Measurements from ENCODE around the gene PEA15.

Gene PEA15

GRCh38 chr1:160205242-160206035 is at the start of gene PEA15:
Gene PEA15, plus strand, starts transcription at chr1:160205384. Its CDS starts 6,161 bp downstream, at chr1:160211545.
- peak; percentile 75 to 80 for DNase-seq

GRCh38 chr1:160156361-160156760 is 48.8 kb upstream of the PEA15 start:
- no peak for DNase-seq

- no peak for DNase-seq
These were observed 48.0 kb upstream of the PEA15 start for GRCh38 chr1:160157174-160157573.

- no peak for DNase-seq
These were observed 47.2 kb upstream of the PEA15 start for GRCh38 chr1:160158031-160158430.

GRCh38 chr1:160158534-160158933 is 46.6 kb upstream of the PEA15 start:
- no peak for DNase-seq

GRCh38 chr1:160159846-160160245 is 45.3 kb upstream of the PEA15 start:
- no peak for DNase-seq

- DNase-seq, result no peak
These were observed 43.0 kb upstream of the PEA15 start for GRCh38 chr1:160161965-160162705.

GRCh38 chr1:160162931-160163330 is 42.3 kb upstream of the PEA15 start:
- DNase-seq, result no peak

GRCh38 chr1:160163615-160164014 is 41.6 kb upstream of the PEA15 start:
- no peak for DNase-seq

GRCh38 chr1:160164121-160164520 is 41.1 kb upstream of the PEA15 start:
- DNase-seq, result no peak

- DNase-seq, result no peak
These were observed 38.9 kb upstream of the PEA15 start for GRCh38 chr1:160166166-160166868.

- no peak for DNase-seq
These were observed 38.1 kb upstream of the PEA15 start for GRCh38 chr1:160167056-160167455.

GRCh38 chr1:160167580-160167979 is 37.6 kb upstream of the PEA15 start:
- no peak for DNase-seq

- DNase-seq, result no peak
These were observed 37.2 kb upstream of the PEA15 start for GRCh38 chr1:160168016-160168415.

- no peak for DNase-seq
These were observed 36.4 kb upstream of the PEA15 start for GRCh38 chr1:160168609-160169369.

GRCh38 chr1:160169553-160170399 is 35.4 kb upstream of the PEA15 start:
- DNase-seq, result no peak

- no peak for DNase-seq
These were observed 33.8 kb upstream of the PEA15 start for GRCh38 chr1:160171354-160171753.

- no peak for DNase-seq
These were observed 33.2 kb upstream of the PEA15 start for GRCh38 chr1:160171980-160172379.

GRCh38 chr1:160177231-160177630 is 28.0 kb upstream of the PEA15 start:
- no peak for DNase-seq

- DNase-seq, result no peak
These were observed 27.5 kb upstream of the PEA15 start for GRCh38 chr1:160177667-160178066.

GRCh38 chr1:160178731-160179130 is 26.5 kb upstream of the PEA15 start:
- DNase-seq, result no peak

GRCh38 chr1:160179336-160179735 is 25.8 kb upstream of the PEA15 start:
- DNase-seq, result no peak

Data from CD4-positive, alpha-beta T cell treated with Interferon alpha-2 for 1 hour (primary cell).